ENCODE results near the gene TMCC2.

- TF ChIP-seq TAF1 (IDR thresholded peaks at IDR 0.05; ENCODE audit: low read depth) (no peak), EGR1 (IDR thresholded peaks at IDR 0.05) (no peak), YY1 (IDR thresholded peaks at IDR 0.05; ENCODE audit: low read depth) (no peak), EP300 (IDR thresholded peaks at IDR 0.05; ENCODE audit: borderline replicate concordance) (no peak), TEAD4 (IDR thresholded peaks at IDR 0.05) (no peak), MAX (IDR thresholded peaks at IDR 0.05) (no peak), FOXM1 (IDR thresholded peaks at IDR 0.05; ENCODE audit: borderline replicate concordance, low read depth) (no peak), CREB1 (IDR thresholded peaks at IDR 0.05; ENCODE audit: low read depth) (no peak), USF1 (IDR thresholded peaks at IDR 0.05) (no peak)
These were observed 18.9 kb upstream of the TMCC2 start for GRCh38 chr1:205208811-205209210.

Data from Ishikawa (cell line).